NCI-H774 (cell line): ENCODE results near the gene KANTR.

Experiments used
- DNase-seq: peaks from one replicate; lab custom pipeline; 2025; lab: John Stamatoyannopoulos, UW

The KANTR gene

GRCh38 chrX:53081925-53082772 is 11.8 kb upstream of the KANTR start, which contains the start of gene TSPYL2:
TSPYL2 (plus strand) TSS chrX:53082367; CDS start chrX:53082499, 132 bp downstream.
- peak; percentile 90 for DNase-seq

GRCh38 chrX:53082773-53083616 is 10.9 kb upstream of the KANTR start:
- DNase-seq, result no peak

- no peak for DNase-seq
These were observed 9.8 kb upstream of the KANTR start for GRCh38 chrX:53084043-53084570.

GRCh38 chrX:53084863-53085262 is 9.1 kb upstream of the KANTR start:
- DNase-seq, result no peak

GRCh38 chrX:53085661-53086229 is 8.2 kb upstream of the KANTR start:
- DNase-seq, result no peak

GRCh38 chrX:53086464-53086863 is 7.5 kb upstream of the KANTR start:
- DNase-seq, result no peak

- DNase-seq, result no peak
These were observed 6.5 kb upstream of the KANTR start for GRCh38 chrX:53087388-53087831.

- peak; percentile 66 for DNase-seq
These were observed 5.6 kb upstream of the KANTR start for GRCh38 chrX:53088136-53088974.

- DNase-seq, result peak; percentile 8
These were observed 4.6 kb upstream of the KANTR start for GRCh38 chrX:53089224-53089842.

GRCh38 chrX:53089925-53090324 is 4.0 kb upstream of the KANTR start:
- DNase-seq, result no peak

GRCh38 chrX:53091354-53091753 is 2.6 kb upstream of the KANTR start:
- DNase-seq, result no peak

GRCh38 chrX:53093177-53093655 is 726 bp upstream of the KANTR start:
- DNase-seq, result peak; percentile 55

- no peak for DNase-seq
These were observed 602 bp downstream of the KANTR start for GRCh38 chrX:53094582-53094905.

GRCh38 chrX:53095796-53096195 is 1.9 kb downstream of the KANTR start:
- no peak for DNase-seq

- DNase-seq, result no peak
These were observed 21.1 kb downstream of the KANTR start for GRCh38 chrX:53114864-53115549.

GRCh38 chrX:53115550-53115874 is 21.6 kb downstream of the KANTR start:
- DNase-seq, result no peak

GRCh38 chrX:53116101-53116500 is 22.2 kb downstream of the KANTR start:
- DNase-seq, result no peak

GRCh38 chrX:53122013-53122412 is 28.1 kb downstream of the KANTR start:
- DNase-seq, result no peak

- no peak for DNase-seq
These were observed 31.6 kb downstream of the KANTR start for GRCh38 chrX:53125506-53125905.

- DNase-seq, result no peak
These were observed 32.4 kb downstream of the KANTR start for GRCh38 chrX:53126377-53126776.
